Calu3 (cell line): ENCODE data around the gene ANKLE2. TPM values are rescaled to one million over a fixed set of nuclear protein-coding genes. Genes with fewer than 3 reads are reported as not detected.

ENCODE experiments used
- BruUV-seq: library from RNA; stranded (reverse); fragments of 400-500 nt; replicated peaks from 2 replicates; lab custom pipeline; 2021; lab: Mats Ljungman, UMichigan
- CTCF ChIA-PET: fragments of 300-600 bp; sonication (Branson Sonifier 250); formaldehyde crosslinking; loops from one replicate; lab custom pipeline; 2022; ENCODE audit warnings: antibody characterized with exemption; lab: Charles Lee
- DNase-seq: peaks from one replicate; pipeline ENCODE4 v3.0.0; 2022
- H3K27ac Mint-ChIP-seq: one replicate; pipeline ENCODE4 v1.8.0; 2022; ENCODE audit warnings: mixed read lengths; ENCODE audit not compliant: unreplicated experiment
- H3K27me3 Mint-ChIP-seq: one replicate; pipeline ENCODE4 v1.8.0; 2022; ENCODE audit warnings: mixed read lengths; ENCODE audit not compliant: unreplicated experiment
- H3K36me3 Mint-ChIP-seq: one replicate; pipeline ENCODE4 v1.8.0; 2022; ENCODE audit warnings: mild to moderate bottlenecking, moderate library complexity, mixed read lengths; ENCODE audit not compliant: insufficient read depth, unreplicated experiment
- H3K4me1 Mint-ChIP-seq: one replicate; pipeline ENCODE4 v1.8.0; 2022; ENCODE audit warnings: mild to moderate bottlenecking, low read depth, mixed read lengths; ENCODE audit not compliant: unreplicated experiment
- H3K4me3 Mint-ChIP-seq: one replicate; pipeline ENCODE4 v1.8.0; 2022; ENCODE audit warnings: mild to moderate bottlenecking, low read depth, moderate library complexity, mixed read lengths; ENCODE audit not compliant: unreplicated experiment
- H3K9me3 Mint-ChIP-seq: one replicate; pipeline ENCODE4 v1.8.0; 2022; ENCODE audit warnings: low read depth, mixed read lengths; ENCODE audit not compliant: unreplicated experiment
- CTCF ChIP-seq: fragments of 200-600 bp; IDR thresholded peaks from one replicate; pipeline ENCODE4 v1.8.0; 2022; ENCODE audit warnings: antibody characterized with exemption; ENCODE audit not compliant: unreplicated experiment
- intact Hi-C: fragments of 100-400 bp; cut with micrococcal nuclease; formaldehyde crosslinking; loops from one replicate; pipeline ENCODE4 v1.10.0; 2022; ENCODE audit not compliant: unreplicated experiment
- total RNA-seq: library from RNA; stranded (reverse); gene quantifications from 2 replicates; pipeline ENCODE4 v1.2.3, GENCODE V29; 2022

The ANKLE2 gene
- total RNA-seq, 1 experiment from 2014 or later: 190 TPM

- Mint-ChIP-seq H3K27ac (no peak overlapping the region), H3K9me3 (peaks cover 2% of the 10 kb centered on the region), H3K27me3 (no peaks in the 10 kb centered on the region), H3K4me3 (no peak overlapping the region), H3K36me3 (peaks cover 96% of the 10 kb centered on the region), H3K4me1 (no peaks in the 10 kb centered on the region)
- CTCF ChIA-PET: interaction anchor here (0.9 kb wide), 1 partner anchor 11 kb away, joined by 4 read pairs; no protein-coding TSS in a partner anchor
- intact Hi-C loops: no loop called here
- TF ChIP-seq CTCF: no peak
- no TSS peak for BruUV-seq
- DNase-seq: no peak
Measured at GRCh38 chr12:132731574-132731973, 30.1 kb downstream of the ANKLE2 start.

GRCh38 chr12:132730353-132730752 lies 31.3 kb downstream of the ANKLE2 start:
- Mint-ChIP-seq H3K4me1 (no peaks in the 10 kb centered on the region), H3K27me3 (no peaks in the 10 kb centered on the region), H3K36me3 (peaks cover 96% of the 10 kb centered on the region), H3K27ac (peak overlapping the region; percentile 68), H3K9me3 (peaks cover 2% of the 10 kb centered on the region), H3K4me3 (no peak overlapping the region)
- CTCF ChIA-PET: no interaction called here
- intact Hi-C loops: no loop called here
- no TSS peak for BruUV-seq
- DNase-seq: no peak
- no peak for TF ChIP-seq CTCF

GRCh38 chr12:132729541-132730320 lies 31.9 kb downstream of the ANKLE2 start:
- H3K4me3 Mint-ChIP-seq: no peak overlapping the region
- CTCF ChIA-PET: no interaction called here
- H3K36me3 Mint-ChIP-seq: peaks cover 96% of the 10 kb centered on the region
- no peak for DNase-seq
- TF ChIP-seq CTCF: no peak
- BruUV-seq: TSS peak; percentile 13
- peak overlapping the region; percentile 68 for H3K27ac Mint-ChIP-seq
- H3K4me1 Mint-ChIP-seq: no peaks in the 10 kb centered on the region
- H3K27me3 Mint-ChIP-seq: no peaks in the 10 kb centered on the region
- intact Hi-C loops: no loop called here
- H3K9me3 Mint-ChIP-seq: peaks cover 2% of the 10 kb centered on the region

GRCh38 chr12:132728502-132728901 lies 33.1 kb downstream of the ANKLE2 start:
- no peaks in the 10 kb centered on the region for H3K27me3 Mint-ChIP-seq

More at GRCh38 chr12:132728502-132728901, 33.1 kb downstream of the ANKLE2 start:
- no peak overlapping the region for H3K4me3 Mint-ChIP-seq
- H3K4me1 Mint-ChIP-seq: no peaks in the 10 kb centered on the region
- H3K27ac Mint-ChIP-seq: peak overlapping the region; percentile 68
- H3K36me3 Mint-ChIP-seq: peaks cover 96% of the 10 kb centered on the region
- CTCF ChIA-PET: no interaction called here
- no peak for TF ChIP-seq CTCF
- H3K9me3 Mint-ChIP-seq: peaks cover 2% of the 10 kb centered on the region
- no peak for DNase-seq
- no TSS peak for BruUV-seq
- intact Hi-C loops: no loop called here
